HFF-Myc (cell line): ENCODE data around the gene UGT3A2.

ENCODE experiments used
- DNase-seq: peaks from one replicate; pipeline ENCODE4 v3.0.0-alpha.2; 2011; ENCODE audit warnings: low read depth; ENCODE audit errors: extremely low read depth
- H3K4me3 ChIP-seq: replicated peaks from 2 replicates; pipeline ENCODE4 v1.5.1; 2011; ENCODE audit warnings: low read depth, mild to moderate bottlenecking, control low read depth, low read length
- TF ChIP-seq, protein P1 (sequence below): IDR thresholded peaks from 2 replicates; pipeline ENCODE4 v1.5.1; 2012; ENCODE audit warnings: mild to moderate bottlenecking, low read depth, low read length, control low read depth; ENCODE audit errors: missing control alignments

The UGT3A2 gene

DNA sequence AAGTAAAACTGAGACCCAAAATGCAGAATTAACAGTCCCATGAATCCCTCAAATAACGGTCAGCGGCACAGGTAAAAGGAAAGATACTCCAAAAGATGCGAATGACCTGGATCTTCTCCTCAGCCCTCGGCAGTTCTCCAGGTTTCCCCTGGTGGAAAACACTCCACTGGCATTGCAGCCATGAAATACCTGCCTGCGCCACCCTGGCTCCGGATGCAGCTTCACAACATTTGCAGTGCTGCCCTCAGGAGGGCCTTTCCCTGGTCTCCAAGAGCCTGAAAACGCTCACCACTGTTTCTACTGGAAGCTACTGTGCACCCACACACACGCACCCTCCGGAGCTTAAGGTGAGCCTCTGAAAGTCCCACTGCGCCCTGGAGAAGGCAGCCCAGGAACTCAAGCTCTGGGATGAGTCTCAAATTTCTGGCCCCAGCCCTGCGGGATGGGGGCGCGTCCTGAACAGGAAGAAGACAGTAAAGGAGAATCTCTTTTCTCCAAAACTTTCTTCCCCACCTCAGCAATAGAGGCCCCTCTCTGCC lies 612 bp downstream of the UGT3A2 start:
- TF ChIP-seq, protein P1, sequence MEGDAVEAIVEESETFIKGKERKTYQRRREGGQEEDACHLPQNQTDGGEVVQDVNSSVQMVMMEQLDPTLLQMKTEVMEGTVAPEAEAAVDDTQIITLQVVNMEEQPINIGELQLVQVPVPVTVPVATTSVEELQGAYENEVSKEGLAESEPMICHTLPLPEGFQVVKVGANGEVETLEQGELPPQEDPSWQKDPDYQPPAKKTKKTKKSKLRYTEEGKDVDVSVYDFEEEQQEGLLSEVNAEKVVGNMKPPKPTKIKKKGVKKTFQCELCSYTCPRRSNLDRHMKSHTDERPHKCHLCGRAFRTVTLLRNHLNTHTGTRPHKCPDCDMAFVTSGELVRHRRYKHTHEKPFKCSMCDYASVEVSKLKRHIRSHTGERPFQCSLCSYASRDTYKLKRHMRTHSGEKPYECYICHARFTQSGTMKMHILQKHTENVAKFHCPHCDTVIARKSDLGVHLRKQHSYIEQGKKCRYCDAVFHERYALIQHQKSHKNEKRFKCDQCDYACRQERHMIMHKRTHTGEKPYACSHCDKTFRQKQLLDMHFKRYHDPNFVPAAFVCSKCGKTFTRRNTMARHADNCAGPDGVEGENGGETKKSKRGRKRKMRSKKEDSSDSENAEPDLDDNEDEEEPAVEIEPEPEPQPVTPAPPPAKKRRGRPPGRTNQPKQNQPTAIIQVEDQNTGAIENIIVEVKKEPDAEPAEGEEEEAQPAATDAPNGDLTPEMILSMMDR = no peak
- no peak for DNase-seq
- H3K4me3 ChIP-seq = no peak overlapping the region; the same call in 1 of the 2 replicates

DNA sequence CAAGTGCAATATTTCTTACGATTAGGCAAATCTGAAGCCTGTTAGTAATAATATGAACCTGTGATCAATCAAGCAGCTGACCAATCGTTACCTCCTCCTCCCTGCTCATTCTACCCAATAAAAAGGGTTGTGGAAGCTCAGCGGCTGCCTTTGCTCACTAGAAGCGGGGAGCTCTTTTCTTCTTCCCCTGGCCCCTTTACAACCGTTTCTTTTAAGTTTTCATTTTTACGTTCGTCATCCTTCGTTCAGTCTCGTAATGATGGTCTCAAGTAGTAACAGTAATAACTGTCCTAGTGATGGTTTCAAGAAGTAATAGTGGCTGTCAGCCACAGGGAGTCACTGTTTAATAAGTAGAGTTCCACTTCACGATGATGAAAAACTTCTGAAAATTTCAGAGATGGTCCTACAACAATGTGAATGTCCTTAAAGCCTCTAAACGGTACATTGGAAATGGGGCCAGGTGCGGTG lies 6.2 kb downstream of the UGT3A2 start:
- TF ChIP-seq, protein P1 = peak; percentile 32
- no peak for DNase-seq

DNA sequence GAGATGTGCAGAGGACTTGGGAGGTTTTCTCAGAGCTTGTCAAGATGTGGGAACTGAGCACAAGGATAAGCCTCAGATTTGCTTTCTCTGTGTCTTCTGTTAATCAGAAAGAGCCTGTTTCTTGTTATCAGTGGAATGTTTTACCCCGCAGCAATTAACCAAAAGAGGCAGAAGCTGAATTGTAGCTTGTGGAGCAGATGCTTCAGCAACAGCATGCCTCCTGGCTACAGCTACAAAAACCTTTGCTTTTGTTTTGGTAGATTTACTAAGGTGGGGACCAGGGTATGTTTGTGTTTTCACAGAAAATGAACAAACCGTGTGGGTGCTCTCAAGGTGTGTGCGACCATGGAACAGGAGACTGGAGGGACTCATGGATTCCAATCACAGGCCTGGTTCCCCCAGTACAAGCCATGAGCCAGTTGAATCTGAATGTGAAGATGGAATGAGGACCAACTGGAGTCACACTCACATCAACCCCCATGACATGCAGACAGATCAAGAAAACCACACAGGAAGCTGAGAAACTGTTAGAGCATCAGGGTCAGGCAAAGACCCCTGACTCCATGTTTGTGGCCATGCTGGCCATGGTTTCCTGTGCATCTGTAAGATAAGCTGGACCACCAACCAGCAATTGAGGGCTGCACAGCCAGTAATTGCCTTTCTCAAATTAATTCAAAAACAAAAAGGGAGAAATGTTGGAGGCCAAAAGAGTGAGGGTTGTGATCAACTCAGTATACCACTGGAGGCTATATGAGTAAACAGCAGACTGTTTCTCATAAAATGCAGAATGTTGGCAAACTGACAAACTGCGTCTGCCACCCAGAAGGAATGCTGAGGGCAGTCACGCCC lies 6.9 kb downstream of the UGT3A2 start:
- H3K4me3 ChIP-seq = no peak overlapping the region
- TF ChIP-seq, protein P1 = no peak
- no peak for DNase-seq

More for the DNA sequence above, 6.2 kb downstream of the UGT3A2 start:
- no peak overlapping the region for H3K4me3 ChIP-seq

DNA sequence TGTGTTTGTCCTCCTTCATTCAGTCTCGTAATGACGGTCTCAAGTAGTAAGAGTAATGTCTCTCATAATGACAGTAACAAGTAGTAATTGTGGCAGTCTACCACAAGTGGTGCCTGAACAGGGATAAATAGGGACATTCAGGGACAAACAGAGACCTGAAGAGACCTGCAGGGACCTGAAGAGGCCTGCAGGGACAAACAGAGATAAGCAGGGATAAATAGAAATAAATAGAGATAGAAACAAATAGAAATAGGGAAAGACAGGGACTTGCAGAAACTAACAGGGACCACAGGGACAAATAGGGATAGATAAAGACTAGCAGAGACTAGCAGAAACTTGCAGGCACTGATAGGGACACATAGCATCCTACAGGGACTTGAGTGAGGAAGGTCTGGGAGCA lies 7.9 kb downstream of the UGT3A2 start:
- H3K4me3 ChIP-seq = no peak overlapping the region
- no peak for DNase-seq
- TF ChIP-seq, protein P1 = no peak

DNA sequence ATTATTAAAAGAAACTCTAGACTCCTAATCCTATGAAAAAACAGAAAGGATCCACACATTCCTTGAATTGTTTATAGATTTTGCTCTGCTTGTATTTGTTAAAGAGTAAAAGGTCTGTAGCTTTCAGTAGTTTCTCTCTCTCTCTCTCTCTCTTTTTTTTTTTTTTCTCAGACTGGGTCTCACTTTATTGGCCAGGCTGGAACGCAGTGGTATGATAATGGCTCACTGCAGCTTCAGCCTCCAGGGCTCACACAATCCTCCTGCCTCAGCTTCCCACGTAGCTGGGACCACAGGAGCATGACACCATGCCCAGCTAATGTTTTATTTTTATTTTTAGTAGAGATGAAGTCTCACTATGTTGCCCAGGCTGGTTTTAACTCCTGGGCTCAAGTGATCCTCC lies 9.3 kb downstream of the UGT3A2 start:
- no peak for DNase-seq
- H3K4me3 ChIP-seq = no peak overlapping the region
- TF ChIP-seq, protein P1 = no peak

DNA sequence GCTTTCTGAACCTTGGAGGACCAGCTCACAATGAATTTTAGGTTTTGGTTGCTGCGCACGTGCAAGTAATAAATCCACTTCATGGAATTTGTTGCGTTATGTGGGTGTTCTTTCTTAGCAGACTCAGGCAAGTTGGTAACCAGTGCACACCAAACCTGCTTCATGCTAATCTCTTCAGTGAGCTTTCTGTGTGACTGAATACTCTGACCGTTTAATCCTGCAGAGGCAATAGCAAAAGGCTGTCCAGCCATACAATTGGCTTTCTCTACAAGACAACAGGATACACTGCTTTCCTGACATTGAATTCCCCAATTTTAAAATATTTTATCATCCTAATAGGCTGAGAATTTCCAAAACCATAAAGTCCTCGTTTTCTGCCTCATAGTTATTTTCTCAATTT lies 10.3 kb downstream of the UGT3A2 start:
- TF ChIP-seq, protein P1 = no peak
- no peak overlapping the region for H3K4me3 ChIP-seq
- no peak for DNase-seq
